NCI-H2196 (cell line): ENCODE data around the gene CREG2.
"Not testable (repeated sequence)": the region's sequence is repeated elsewhere in the genome, so short reads cannot be mapped to it uniquely, and the experiment has no call there.

Source experiments
- DNase-seq: peaks from one replicate; lab custom pipeline; 2025; ENCODE audit not compliant: unreplicated experiment; lab: John Stamatoyannopoulos, UW

The CREG2 gene

DNA sequence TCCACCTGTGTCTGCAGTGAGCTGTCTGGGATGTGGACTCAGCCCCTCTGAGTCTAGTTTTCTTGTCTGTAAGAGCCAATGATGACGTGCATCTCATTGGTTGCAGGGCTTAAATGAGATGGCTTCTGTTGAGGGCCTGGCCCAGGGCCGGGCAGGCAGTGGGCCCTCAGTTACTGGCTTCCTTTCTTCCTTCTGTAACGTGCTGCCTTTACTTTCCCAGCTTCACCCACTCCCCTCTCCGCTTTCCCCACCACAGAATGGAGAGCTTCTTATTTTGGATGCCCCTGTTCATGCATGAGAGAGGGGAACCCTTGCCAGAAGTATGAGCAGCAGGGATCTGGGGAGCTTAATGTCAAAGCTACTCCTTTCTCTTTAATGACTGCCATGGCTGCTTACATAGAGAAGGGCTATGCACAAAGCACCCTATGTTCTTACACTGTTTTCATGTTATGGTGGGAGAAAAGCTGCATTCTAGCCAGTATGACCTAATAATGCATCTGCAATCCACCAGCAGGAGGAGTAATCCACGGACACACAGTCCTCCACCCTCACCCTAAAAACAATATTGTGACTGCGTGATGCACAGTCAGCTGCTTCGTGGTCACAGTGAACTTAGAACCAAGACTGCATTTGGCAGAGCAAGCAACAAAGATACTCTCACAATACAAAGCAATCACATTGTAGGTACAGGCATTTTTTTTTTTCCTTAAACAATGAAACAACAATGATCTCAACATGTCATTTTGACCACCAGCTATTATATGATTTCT lies 37.2 kb downstream of the CREG2 start:
- no peak for DNase-seq

- no peak for DNase-seq
These were observed 38.4 kb downstream of the CREG2 start for GRCh38 chr2:101348883-101349282.

GRCh38 chr2:101346909-101347308 lies 40.4 kb downstream of the CREG2 start:
- DNase-seq = no peak

DNA sequence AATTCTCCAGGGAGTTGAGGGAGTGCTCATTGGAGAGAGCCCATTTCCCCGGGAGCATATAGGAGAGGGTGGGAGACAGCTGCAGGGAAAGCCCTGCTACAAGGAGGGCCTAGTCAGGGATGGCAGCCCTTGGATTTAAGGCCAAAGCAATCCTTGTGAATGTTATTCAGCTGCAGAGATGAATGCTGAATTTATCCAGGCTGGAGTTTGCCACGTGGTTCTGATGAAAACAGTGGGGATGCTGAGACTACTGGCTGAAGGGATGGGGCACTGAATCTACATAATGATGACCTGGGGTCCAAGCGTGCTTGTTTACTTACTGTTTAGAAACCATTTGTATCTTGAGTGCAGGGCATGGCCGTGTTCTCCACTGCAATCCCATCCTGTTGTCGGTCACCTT lies 43.2 kb downstream of the CREG2 start:
- no peak for DNase-seq

GRCh38 chr2:101342625-101343008 lies 44.7 kb downstream of the CREG2 start:
- DNase-seq = no peak

- peak; percentile 89 for DNase-seq
These were observed 45.2 kb downstream of the CREG2 start for GRCh38 chr2:101341901-101342624.

DNA sequence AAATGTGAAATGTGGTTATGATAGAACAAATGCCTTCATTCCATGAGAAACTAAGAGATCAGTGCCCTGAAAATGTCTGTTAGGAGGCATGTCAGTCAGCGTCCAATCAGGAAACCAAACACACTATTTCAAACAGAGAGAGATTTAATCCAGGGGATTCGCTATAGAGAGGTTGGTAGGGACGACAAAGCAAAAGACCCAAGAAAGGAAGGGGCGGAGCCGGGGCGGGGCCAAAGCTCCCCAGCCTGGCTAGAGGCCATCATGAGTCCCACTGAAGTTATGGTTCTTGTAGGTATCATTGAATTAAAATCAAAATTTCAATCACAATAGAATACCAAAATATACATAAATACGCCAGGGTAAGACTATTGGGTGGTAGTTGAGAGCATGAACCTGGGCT lies 45.9 kb downstream of the CREG2 start:
- no peak for DNase-seq

DNA sequence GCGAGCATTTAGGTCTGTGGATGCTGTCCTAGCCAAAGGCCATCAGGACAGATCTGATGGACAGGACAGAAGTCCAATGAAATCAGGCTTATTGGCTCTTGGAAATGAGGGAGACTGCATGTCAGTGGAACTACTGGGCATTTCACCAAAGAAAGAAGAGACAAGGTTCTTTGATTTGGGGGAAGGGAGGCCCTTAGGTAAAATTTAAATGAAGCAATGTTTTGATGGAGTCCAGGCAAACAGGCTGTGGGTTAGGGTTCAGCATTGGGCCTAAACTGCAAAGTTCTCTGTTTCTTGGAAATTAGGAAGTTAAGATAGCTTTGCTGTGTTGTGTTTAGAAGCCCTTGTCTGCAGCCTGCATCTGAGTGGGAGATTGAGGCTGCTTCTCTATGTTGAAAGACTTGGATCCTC lies 47.2 kb downstream of the CREG2 start:
- DNase-seq = no peak

DNA sequence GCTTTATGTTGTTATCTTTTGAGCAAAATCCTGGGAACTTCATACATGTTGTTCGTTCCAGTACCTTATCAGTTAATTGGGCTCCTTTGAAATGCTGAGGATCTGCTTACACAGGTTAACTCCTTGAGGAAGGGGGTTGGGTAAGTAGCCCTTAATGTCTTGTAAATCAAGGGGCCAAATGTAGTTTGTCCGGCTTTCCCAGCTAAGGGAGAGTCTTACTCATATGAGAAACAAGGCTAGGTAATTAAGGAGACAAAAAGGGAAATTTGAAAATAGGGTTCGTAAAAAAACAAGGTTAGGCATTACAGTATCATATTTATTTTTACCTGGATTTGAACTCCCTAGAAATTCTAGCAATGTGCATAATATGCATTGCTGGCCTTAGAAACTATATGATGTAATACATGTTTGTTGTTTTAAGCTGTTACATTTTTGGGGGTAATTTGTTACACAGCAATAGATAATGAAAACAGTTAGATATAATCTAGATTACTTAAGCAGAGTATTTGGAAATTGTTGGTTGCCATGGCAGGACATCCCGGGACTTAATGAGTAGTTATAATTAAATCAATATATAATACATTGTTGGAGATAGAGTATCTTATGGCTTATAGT lies 47.9 kb downstream of the CREG2 start:
- DNase-seq = no peak

DNA sequence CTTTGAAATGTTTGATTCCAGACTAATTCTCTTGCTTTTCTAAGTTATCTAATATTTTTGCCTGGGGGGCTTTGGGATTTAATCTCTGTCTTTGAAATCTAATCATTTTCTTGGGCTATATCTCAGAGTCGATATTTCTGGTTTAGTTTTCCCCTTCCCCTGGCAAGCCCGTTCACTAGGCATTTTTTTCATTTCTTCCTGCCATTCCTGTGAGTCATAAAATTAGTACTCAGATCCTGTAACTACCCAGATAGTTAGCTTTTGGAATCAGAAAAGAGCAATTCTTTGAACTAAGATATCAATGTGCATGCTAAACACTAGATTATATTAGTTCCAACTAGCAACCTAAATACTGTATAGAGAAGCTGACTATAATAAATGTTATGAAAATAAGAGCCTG lies 49.4 kb downstream of the CREG2 start:
- no peak for DNase-seq

- DNase-seq = no peak
These were observed 54.2 kb downstream of the CREG2 start for GRCh38 chr2:101332885-101333766.

GRCh38 chr2:101331202-101331601 lies 56.1 kb downstream of the CREG2 start:
- no peak for DNase-seq

DNA sequence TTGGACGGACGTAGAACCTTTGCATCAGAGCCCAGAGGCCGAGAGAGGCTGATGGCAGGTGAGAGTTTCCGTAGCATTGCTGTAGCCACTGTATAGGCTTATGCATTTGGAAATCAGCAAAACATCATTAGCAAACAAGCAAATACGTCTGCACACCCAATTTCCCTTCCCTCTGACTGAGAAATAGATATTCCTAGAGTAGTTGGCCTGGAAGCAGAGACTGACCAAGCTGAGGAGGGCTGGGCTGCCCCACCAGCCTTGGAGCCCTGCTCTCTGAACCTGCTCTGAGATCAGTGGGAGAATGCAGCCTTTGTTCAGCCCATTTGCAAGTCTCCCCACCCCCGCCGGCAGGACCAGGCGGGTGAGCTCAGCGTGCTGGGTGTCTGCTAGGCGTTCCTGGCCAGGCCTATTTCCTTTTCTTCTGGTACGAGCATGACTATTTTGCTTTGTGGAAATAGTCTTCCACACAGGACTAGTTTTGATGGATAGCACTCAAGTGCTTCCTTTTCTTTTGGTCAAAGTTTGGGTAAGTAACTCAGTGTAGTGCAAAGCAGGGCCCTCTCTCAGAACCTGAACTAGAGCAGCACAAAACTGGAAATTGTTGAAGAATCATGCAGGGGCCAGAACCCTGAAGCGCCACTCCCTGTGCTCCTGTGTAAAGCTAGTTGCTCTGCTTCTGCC lies 56.9 kb downstream of the CREG2 start:
- no peak for DNase-seq

- no peak for DNase-seq
These were observed 58.3 kb downstream of the CREG2 start for GRCh38 chr2:101329026-101329425.

DNA sequence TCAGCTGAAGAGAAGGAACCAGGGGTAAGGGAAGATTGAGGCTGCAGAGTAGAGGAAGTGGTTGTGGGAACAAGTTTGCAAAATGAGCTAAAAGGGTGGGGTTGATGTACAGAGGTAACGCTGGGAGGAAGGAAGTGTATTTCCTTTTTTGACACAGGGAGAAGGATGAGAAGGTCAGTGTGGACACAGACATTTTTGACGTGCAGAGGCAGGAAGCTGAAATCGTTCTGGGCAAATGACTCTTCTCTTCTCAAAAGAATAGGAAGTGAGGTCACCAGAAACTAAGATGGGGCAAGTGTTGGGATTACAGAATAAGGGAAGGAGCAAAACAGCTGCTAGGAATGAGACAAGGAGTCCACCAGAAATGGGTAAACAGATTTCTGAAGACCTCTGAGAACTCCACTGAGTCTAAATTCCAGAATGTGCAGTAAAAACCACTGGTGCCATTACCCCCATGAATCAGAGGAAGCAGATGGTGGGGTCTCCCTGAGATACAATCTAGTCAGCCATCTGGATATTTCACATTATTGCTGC lies 58.8 kb downstream of the CREG2 start:
- DNase-seq = no peak

DNA sequence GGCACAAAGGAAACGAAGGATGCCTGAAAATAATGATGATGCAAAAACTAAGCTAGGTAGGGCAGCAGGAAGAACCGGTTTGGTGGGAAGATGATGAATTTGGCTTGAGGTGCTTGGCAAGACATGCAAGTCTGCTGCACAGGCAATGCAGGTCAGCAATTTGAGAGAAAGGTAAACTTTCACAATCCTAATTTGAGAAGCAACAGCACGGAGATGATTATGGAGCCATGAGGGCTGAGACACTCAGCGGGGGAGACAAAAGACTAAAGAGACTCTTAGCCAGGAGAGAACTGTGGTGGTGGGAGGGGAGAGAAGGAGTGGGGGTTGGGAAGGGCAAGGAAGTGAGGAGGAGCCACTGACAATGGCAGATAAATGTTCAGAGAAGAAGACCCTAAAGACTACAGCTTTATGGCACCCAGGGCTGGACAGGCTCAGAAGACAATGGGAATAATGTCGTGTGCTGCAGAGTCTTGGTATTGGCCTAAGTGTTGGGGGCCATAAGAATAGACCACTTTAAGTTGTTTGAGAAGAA lies 59.4 kb downstream of the CREG2 start:
- DNase-seq = peak; percentile 77

GRCh38 chr2:101325425-101325824 lies 61.9 kb downstream of the CREG2 start:
- DNase-seq = no peak

GRCh38 chr2:101316568-101316967 lies 70.7 kb downstream of the CREG2 start:
- DNase-seq = not testable (repeated sequence)

DNA sequence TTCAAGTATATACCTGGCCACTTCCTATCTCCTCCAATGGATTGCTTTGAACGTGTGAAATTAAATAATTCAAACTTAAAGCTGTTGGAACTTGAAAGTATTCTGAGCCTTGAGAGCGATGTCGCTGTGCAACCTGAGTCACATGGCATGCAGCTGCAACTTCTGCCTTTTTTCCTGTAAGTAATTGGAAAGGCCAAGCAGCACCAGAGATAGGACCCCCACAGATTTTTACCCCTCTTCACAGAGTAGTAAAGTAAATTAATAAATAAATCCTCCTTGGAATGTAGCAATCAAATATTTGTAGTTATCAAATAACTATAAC lies 75.6 kb downstream of the CREG2 start:
- no peak for DNase-seq
